PFSK-1 (cell line): ENCODE results near the gene GAREM2.

ENCODE experiments used
- POLR2AphosphoS5 ChIP-seq: IDR thresholded peaks from 2 replicates; pipeline ENCODE4 v1.6.1; 2012; ENCODE audit warnings: low read depth, mild to moderate bottlenecking, control low read depth, low read length, moderate library complexity
- SIN3A ChIP-seq: IDR thresholded peaks from 2 replicates; pipeline ENCODE4 v1.6.1; 2012; ENCODE audit warnings: mild to moderate bottlenecking, low read length, moderate library complexity, borderline replicate concordance; ENCODE audit not compliant: insufficient read depth
- TAF1 ChIP-seq: IDR thresholded peaks from 2 replicates; pipeline ENCODE4 v1.6.1; 2012; ENCODE audit warnings: low read length, control low read depth, borderline replicate concordance; ENCODE audit not compliant: insufficient read depth

- no peak for TF ChIP-seq SIN3A
- TF ChIP-seq TAF1 = no peak
- no peak for TF ChIP-seq POLR2AphosphoS5
Measured at GRCh38 chr2:26177122-26177521, 4.2 kb downstream of the GAREM2 start.
